Mesothelial cell of epicardium (in vitro differentiated cells): ENCODE measurements around the gene ADAT1. TPM values are rescaled to one million over a fixed set of nuclear protein-coding genes. Genes with fewer than 3 reads are reported as not detected.
A peak's percentile ranks its signal among the peaks of the same experiment; 100 is the strongest.

ENCODE experiments used
- DNase-seq, 2 experiments: peaks; one replicate each; pipeline ENCODE4 v3.0.0; 2021; ENCODE audit warnings: low spot score in 2 of 2; ENCODE audit not compliant: unreplicated experiment in 2 of 2
- H3K27ac Mint-ChIP-seq: 2 replicates; pipeline ENCODE4 v1.8.0; 2021; ENCODE audit warnings: mixed read lengths
- H3K27me3 Mint-ChIP-seq: 2 replicates; pipeline ENCODE4 v1.8.0; 2021; ENCODE audit warnings: low read depth, mixed read lengths
- H3K36me3 Mint-ChIP-seq: 2 replicates; pipeline ENCODE4 v1.8.0; 2021; ENCODE audit warnings: mixed read lengths
- H3K4me1 Mint-ChIP-seq: 2 replicates; pipeline ENCODE4 v1.8.0; 2021; ENCODE audit warnings: mixed read lengths
- H3K4me3 Mint-ChIP-seq: 2 replicates; pipeline ENCODE4 v1.8.0; 2021; ENCODE audit warnings: mild to moderate bottlenecking, moderate library complexity, mixed read lengths
- H3K9me3 Mint-ChIP-seq: 2 replicates; pipeline ENCODE4 v1.8.0; 2021; ENCODE audit warnings: mixed read lengths
- CTCF ChIP-seq: fragments of 200-600 bp; sonication (generic); IDR thresholded peaks from one replicate; pipeline ENCODE4 v1.5.0; 2021; ENCODE audit warnings: antibody characterized with exemption; ENCODE audit not compliant: unreplicated experiment
- total RNA-seq: library from RNA; stranded (reverse); gene quantifications from 3 replicates; pipeline ENCODE4 v1.2.1, GENCODE V29; 2021

Gene ADAT1
- total RNA-seq, 1 donor from 2014 or later = 58.7 TPM

- Mint-ChIP-seq H3K4me1 (peaks cover 16% of the 10 kb centered on the region), H3K36me3 (peaks cover 1% of the 10 kb centered on the region), H3K27ac (peak overlapping the region; percentile 97), H3K4me3 (peak overlapping the region; percentile 6), H3K9me3 (no peaks in the 10 kb centered on the region), H3K27me3 (no peaks in the 10 kb centered on the region)
- DNase-seq = no peak
- TF ChIP-seq CTCF = no peak
Measured at GRCh38 chr16:75590920-75591843, 31.9 kb downstream of the ADAT1 start.

DNA sequence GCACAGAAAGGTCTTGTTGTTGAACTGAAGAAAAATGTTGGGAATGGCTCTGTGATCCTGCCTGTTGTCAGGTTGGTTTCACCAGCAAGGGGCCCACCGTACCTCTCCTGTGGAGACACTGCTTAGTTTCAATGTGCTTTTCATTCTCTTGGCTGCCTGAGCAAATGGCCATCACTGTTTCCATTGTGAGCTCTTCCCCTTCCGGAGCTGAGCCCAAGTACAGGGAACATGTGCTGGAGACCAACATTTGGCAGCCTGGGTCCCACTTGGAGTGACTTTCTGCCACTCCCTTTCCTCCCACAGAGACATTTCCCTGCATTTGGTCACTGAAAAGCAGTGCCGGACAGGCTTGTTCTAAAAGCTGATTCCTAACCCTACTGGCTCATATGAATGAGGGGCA lies 33.8 kb downstream of the ADAT1 start:
- H3K27me3 Mint-ChIP-seq = no peaks in the 10 kb centered on the region
- no peaks in the 10 kb centered on the region for H3K9me3 Mint-ChIP-seq

DNA sequence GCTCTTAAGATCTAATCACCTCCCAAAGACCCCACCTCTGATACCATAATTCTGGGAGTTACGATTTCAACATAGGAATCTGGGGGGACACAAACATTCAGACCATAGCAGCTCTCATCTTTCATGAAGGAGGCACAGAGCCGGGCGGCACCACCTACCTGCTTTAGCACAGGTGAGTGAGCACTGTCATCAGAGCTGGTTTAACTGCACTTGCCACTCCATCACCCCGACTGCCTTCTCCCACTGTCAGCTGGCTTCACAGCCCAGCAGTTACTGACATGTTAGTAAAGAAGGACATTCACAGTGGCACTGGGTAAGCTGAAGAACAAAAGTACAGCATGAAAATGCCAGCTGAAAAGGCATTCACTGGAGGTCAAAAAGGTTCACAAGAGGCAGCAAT lies 34.4 kb downstream of the ADAT1 start:
- no peaks in the 10 kb centered on the region for H3K9me3 Mint-ChIP-seq

More for the DNA sequence above, 33.8 kb downstream of the ADAT1 start:
- DNase-seq = no peak
- Mint-ChIP-seq H3K4me1 (peaks cover 13% of the 10 kb centered on the region), H3K27ac (no peak overlapping the region), H3K4me3 (no peak overlapping the region), H3K36me3 (no peaks in the 10 kb centered on the region)
- TF ChIP-seq CTCF = no peak

GRCh38 chr16:75584108-75584507 lies 39.0 kb downstream of the ADAT1 start:
- no peak for DNase-seq
- TF ChIP-seq CTCF = no peak
- H3K4me1 Mint-ChIP-seq = no peaks in the 10 kb centered on the region
- H3K4me3 Mint-ChIP-seq = no peak overlapping the region
- H3K9me3 Mint-ChIP-seq = no peaks in the 10 kb centered on the region
- no peaks in the 10 kb centered on the region for H3K27me3 Mint-ChIP-seq
- no peak overlapping the region for H3K27ac Mint-ChIP-seq
- H3K36me3 Mint-ChIP-seq = peaks cover 4% of the 10 kb centered on the region

More for the DNA sequence above, 34.4 kb downstream of the ADAT1 start:
- DNase-seq = no peak
- Mint-ChIP-seq H3K27ac (no peak overlapping the region), H3K4me1 (peaks cover 13% of the 10 kb centered on the region), H3K27me3 (no peaks in the 10 kb centered on the region), H3K4me3 (no peak overlapping the region), H3K36me3 (no peaks in the 10 kb centered on the region)
- TF ChIP-seq CTCF = no peak

GRCh38 chr16:75579281-75579834 lies 43.7 kb downstream of the ADAT1 start:
- Mint-ChIP-seq H3K4me3 (no peak overlapping the region), H3K27me3 (no peaks in the 10 kb centered on the region), H3K36me3 (peaks cover 26% of the 10 kb centered on the region), H3K27ac (no peak overlapping the region), H3K9me3 (no peaks in the 10 kb centered on the region), H3K4me1 (no peaks in the 10 kb centered on the region)
- DNase-seq = no peak
- TF ChIP-seq CTCF = no peak
